GM12873 (cell line): ENCODE data around the gene ESRRA.

Experiments
- CTCF ChIP-seq: IDR thresholded peaks from 2 replicates; pipeline ENCODE4 v1.5.1; 2012; ENCODE audit warnings: low read depth, mild to moderate bottlenecking, moderate library complexity, low read length, control low read depth; ENCODE audit not compliant: insufficient read depth; ENCODE audit errors: missing control alignments

ESRRA gene

GRCh38 chr11:64364435-64364834 lies 59.1 kb downstream of the ESRRA start:
- no peak for TF ChIP-seq CTCF

- no peak for TF ChIP-seq CTCF
Observed at GRCh38 chr11:64364911-64365310, 59.6 kb downstream of the ESRRA start.
